Measurements from ENCODE around the gene SLC45A1.

DNA sequence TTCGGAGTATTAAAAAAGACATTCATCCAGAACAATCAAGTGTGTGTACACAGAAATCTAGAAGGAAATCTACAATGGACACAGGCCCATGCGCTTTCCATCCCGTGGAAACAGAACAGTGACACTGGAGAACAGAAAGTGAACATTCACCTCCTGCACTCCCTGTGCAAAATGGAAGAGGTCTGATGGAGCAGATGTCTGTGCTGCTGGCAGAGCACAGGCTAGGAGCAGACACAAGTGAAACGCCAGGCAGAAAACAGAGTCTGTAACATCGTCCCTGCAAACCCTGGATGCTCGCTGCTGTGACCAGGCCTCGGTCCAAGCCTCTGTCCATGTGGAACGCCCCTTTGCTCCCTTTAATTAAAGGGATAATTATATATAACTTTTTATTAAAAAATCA is 36.1 kb downstream of the SLC45A1 start:
- TF ChIP-seq, protein P1, sequence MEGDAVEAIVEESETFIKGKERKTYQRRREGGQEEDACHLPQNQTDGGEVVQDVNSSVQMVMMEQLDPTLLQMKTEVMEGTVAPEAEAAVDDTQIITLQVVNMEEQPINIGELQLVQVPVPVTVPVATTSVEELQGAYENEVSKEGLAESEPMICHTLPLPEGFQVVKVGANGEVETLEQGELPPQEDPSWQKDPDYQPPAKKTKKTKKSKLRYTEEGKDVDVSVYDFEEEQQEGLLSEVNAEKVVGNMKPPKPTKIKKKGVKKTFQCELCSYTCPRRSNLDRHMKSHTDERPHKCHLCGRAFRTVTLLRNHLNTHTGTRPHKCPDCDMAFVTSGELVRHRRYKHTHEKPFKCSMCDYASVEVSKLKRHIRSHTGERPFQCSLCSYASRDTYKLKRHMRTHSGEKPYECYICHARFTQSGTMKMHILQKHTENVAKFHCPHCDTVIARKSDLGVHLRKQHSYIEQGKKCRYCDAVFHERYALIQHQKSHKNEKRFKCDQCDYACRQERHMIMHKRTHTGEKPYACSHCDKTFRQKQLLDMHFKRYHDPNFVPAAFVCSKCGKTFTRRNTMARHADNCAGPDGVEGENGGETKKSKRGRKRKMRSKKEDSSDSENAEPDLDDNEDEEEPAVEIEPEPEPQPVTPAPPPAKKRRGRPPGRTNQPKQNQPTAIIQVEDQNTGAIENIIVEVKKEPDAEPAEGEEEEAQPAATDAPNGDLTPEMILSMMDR (IDR thresholded peaks at IDR 0.05; ENCODE audit: poor library complexity) = no peak
- TF ChIP-seq EZH2 (IDR thresholded peaks at IDR 0.05; ENCODE audit: borderline replicate concordance) = no peak
- TF ChIP-seq EZH2phosphoT487 (IDR thresholded peaks at IDR 0.05; ENCODE audit: low read depth, severe bottlenecking, unreplicated experiment) = no peak
